ENCODE data around the gene CHMP4B. TPM values are rescaled to one million over a fixed set of nuclear protein-coding genes. Genes with fewer than 3 reads are reported as not detected.

CHMP4B gene
- total RNA-seq, 1 donor from 2014 or later = 59.2 TPM

DNA sequence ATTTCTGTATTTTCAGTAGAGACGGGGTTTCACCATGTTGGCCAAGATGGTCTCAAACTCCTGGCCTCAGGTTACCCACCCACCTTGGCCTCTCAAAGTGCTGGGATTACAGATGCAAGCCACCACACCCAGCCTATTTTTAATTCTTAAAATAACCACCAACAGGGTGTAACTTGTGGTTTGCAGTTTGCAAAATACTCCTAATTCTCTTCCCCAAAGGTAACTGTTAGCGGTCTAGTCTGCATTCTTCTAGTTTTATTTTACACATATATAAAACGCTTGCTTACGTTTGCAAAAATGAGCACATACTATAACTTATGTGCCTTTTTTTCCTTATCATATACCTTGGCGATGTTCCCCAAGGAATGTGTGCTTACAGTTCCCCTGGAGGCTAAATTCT, 25.6 kb upstream of the CHMP4B start:
- no peak for DNase-seq (ENCODE audit: low read depth)
- H3K4me3 ChIP-seq (ENCODE audit: low read depth, low read length) = no peak overlapping the region
- no peaks in the 10 kb centered on the region for H3K27me3 ChIP-seq (ENCODE audit: control insufficient read depth, insufficient read depth, low read length)
- H3K36me3 ChIP-seq (ENCODE audit: control insufficient read depth, insufficient read depth, low read length) = no peaks in the 10 kb centered on the region
- TF ChIP-seq CTCF (IDR thresholded peaks at IDR 0.05; ENCODE audit: insufficient read depth, low read length, poor library complexity, severe bottlenecking) = no peak

GRCh38 chr20:33787253-33787891, 23.8 kb upstream of the CHMP4B start:
- no peak for DNase-seq (ENCODE audit: low read depth)
- H3K27me3 ChIP-seq (ENCODE audit: control insufficient read depth, insufficient read depth, low read length) = no peaks in the 10 kb centered on the region
- TF ChIP-seq CTCF (IDR thresholded peaks at IDR 0.05; ENCODE audit: insufficient read depth, low read length, poor library complexity, severe bottlenecking) = no peak
- H3K4me3 ChIP-seq (ENCODE audit: low read depth, low read length) = no peak overlapping the region
- no peaks in the 10 kb centered on the region for H3K36me3 ChIP-seq (ENCODE audit: control insufficient read depth, insufficient read depth, low read length)

GRCh38 chr20:33788351-33789049, 22.6 kb upstream of the CHMP4B start:
- no peak overlapping the region for H3K4me3 ChIP-seq (ENCODE audit: low read depth, low read length)
- no peaks in the 10 kb centered on the region for H3K36me3 ChIP-seq (ENCODE audit: control insufficient read depth, insufficient read depth, low read length)
- H3K27me3 ChIP-seq (ENCODE audit: control insufficient read depth, insufficient read depth, low read length) = no peaks in the 10 kb centered on the region
- no peak for TF ChIP-seq CTCF (IDR thresholded peaks at IDR 0.05; ENCODE audit: insufficient read depth, low read length, poor library complexity, severe bottlenecking)
- DNase-seq (ENCODE audit: low read depth) = no peak

- Histone ChIP-seq H3K4me3 (ENCODE audit: low read depth, low read length) (no peak overlapping the region), H3K27me3 (ENCODE audit: control insufficient read depth, insufficient read depth, low read length) (no peaks in the 10 kb centered on the region), H3K36me3 (ENCODE audit: control insufficient read depth, insufficient read depth, low read length) (no peaks in the 10 kb centered on the region)
- TF ChIP-seq CTCF (IDR thresholded peaks at IDR 0.05; ENCODE audit: insufficient read depth, low read length, poor library complexity, severe bottlenecking) = no peak
- DNase-seq (ENCODE audit: low read depth) = peak; percentile 99
Observed at GRCh38 chr20:33789109-33789857, 21.9 kb upstream of the CHMP4B start.

DNA sequence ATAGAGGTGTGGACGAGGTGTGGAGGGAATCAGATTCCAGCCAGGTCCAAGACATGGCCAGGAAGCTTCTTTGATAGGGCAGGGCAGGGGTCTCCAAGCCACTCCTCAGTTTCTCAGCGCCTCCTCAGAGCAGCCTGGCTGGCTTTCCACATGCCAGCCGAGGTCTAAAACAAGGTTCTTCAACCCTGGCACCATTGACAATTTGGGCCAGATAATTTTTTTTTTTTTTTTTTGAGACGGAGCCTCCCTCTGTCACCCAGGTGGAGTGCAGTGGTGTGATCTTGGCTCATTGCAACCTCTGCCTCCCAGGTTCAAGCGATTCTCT, 21.3 kb upstream of the CHMP4B start:
- no peak for TF ChIP-seq CTCF (IDR thresholded peaks at IDR 0.05; ENCODE audit: insufficient read depth, low read length, poor library complexity, severe bottlenecking)
- Histone ChIP-seq H3K4me3 (ENCODE audit: low read depth, low read length) (no peak overlapping the region), H3K36me3 (ENCODE audit: control insufficient read depth, insufficient read depth, low read length) (no peaks in the 10 kb centered on the region), H3K27me3 (ENCODE audit: control insufficient read depth, insufficient read depth, low read length) (no peaks in the 10 kb centered on the region)
- no peak for DNase-seq (ENCODE audit: low read depth)

Data from kidney epithelial cell (primary cell).